Stimulated activated effector memory CD8-positive, alpha-beta T cell treated with anti-CD3 and anti-CD28 coated beads, Interleukin-12 subunit alpha, Interleukin-12 subunit beta, amount 100 ng/mL, for 72 hours (primary cell): ENCODE measurements around the gene NUCB2.
"Not testable (repeated sequence)": the region's sequence is repeated elsewhere in the genome, so short reads cannot be mapped to it uniquely, and the experiment has no call there.

ENCODE experiments used
- ATAC-seq: fragments of 150-1000 bp; cut with Tn5 transposase; 2 replicates; pipeline ENCODE4 v1.10.0; 2021
- DNase-seq, 2 donors: peaks; one replicate each; pipeline ENCODE4 v3.0.0; 2021 to 2022; ENCODE audit warnings: low spot score in 2 of 2
- H3K27ac Mint-ChIP-seq: one replicate; pipeline ENCODE4 v1.8.0; 2022; ENCODE audit warnings: mild to moderate bottlenecking, mixed read lengths
- H3K36me3 Mint-ChIP-seq: one replicate; pipeline ENCODE4 v1.8.0; 2022; ENCODE audit warnings: mild to moderate bottlenecking, mixed read lengths
- H3K4me1 Mint-ChIP-seq: one replicate; pipeline ENCODE4 v1.8.0; 2022; ENCODE audit warnings: mixed read lengths
- H3K4me3 Mint-ChIP-seq: one replicate; pipeline ENCODE4 v1.8.0; 2022; ENCODE audit warnings: mild to moderate bottlenecking, mixed read lengths
- H3K9me3 Mint-ChIP-seq: one replicate; pipeline ENCODE4 v1.8.0; 2022; ENCODE audit warnings: mixed read lengths

The NUCB2 gene

GRCh38 chr11:17276236-17277023 is at the start of gene NUCB2:
Gene NUCB2 (plus strand): TSS chr11:17276739. CDS start chr11:17295324, 18,585 bp downstream.
- Mint-ChIP-seq H3K27ac (peak within 1 kb of the TSS; percentile 97), H3K9me3 (no peaks in the 10 kb centered on the region), H3K4me1 (peaks cover 16% of the 10 kb centered on the region), H3K36me3 (peaks cover 11% of the 10 kb centered on the region), H3K4me3 (peak within 1 kb of the TSS; percentile 92)
- DNase-seq (peak; percentile 94 to 96), ATAC-seq (peak; percentile 97)

- ATAC-seq, H3K9me3 Mint-ChIP-seq, H3K4me3 Mint-ChIP-seq, H3K36me3 Mint-ChIP-seq, DNase-seq, H3K27ac Mint-ChIP-seq: not testable (repeated sequence)
- H3K4me1 Mint-ChIP-seq, result peaks cover 20% of the 10 kb centered on the region
Measured at GRCh38 chr11:17228186-17228925, 48.2 kb upstream of the NUCB2 start.

- peaks cover 20% of the 10 kb centered on the region for H3K4me1 Mint-ChIP-seq
- ATAC-seq, result no peak
- no peak overlapping the region for H3K27ac Mint-ChIP-seq
Measured at GRCh38 chr11:17229481-17230152, 46.9 kb upstream of the NUCB2 start.

GRCh38 chr11:17230867-17231851 is 45.4 kb upstream of the NUCB2 start:
- Mint-ChIP-seq H3K27ac (no peak overlapping the region), H3K36me3 (peaks cover 6% of the 10 kb centered on the region), H3K4me1 (peaks cover 20% of the 10 kb centered on the region), H3K9me3 (no peaks in the 10 kb centered on the region), H3K4me3 (no peak overlapping the region)
- ATAC-seq (peak; percentile 97), DNase-seq (peak in 1 of 2 donors; percentile 60)

More at GRCh38 chr11:17229481-17230152, 46.9 kb upstream of the NUCB2 start:
- Mint-ChIP-seq H3K9me3 (no peaks in the 10 kb centered on the region), H3K4me3 (no peak overlapping the region), H3K36me3 (peaks cover 6% of the 10 kb centered on the region)
- DNase-seq, result no peak

GRCh38 chr11:17233101-17233500 is 43.4 kb upstream of the NUCB2 start:
- Mint-ChIP-seq H3K9me3 (no peaks in the 10 kb centered on the region), H3K4me3 (no peak overlapping the region), H3K4me1 (peaks cover 20% of the 10 kb centered on the region), H3K27ac (no peak overlapping the region), H3K36me3 (peaks cover 6% of the 10 kb centered on the region)
- no peak for ATAC-seq
- DNase-seq, result no peak

GRCh38 chr11:17238377-17238776 is 38.2 kb upstream of the NUCB2 start:
- Mint-ChIP-seq H3K4me3 (no peak overlapping the region), H3K27ac (no peak overlapping the region), H3K4me1 (no peaks in the 10 kb centered on the region), H3K9me3 (no peaks in the 10 kb centered on the region), H3K36me3 (no peaks in the 10 kb centered on the region)
- no peak for DNase-seq
- ATAC-seq, result no peak

GRCh38 chr11:17239927-17240326 is 36.6 kb upstream of the NUCB2 start:
- H3K4me1 Mint-ChIP-seq, ATAC-seq, DNase-seq, H3K9me3 Mint-ChIP-seq, H3K27ac Mint-ChIP-seq, H3K4me3 Mint-ChIP-seq, H3K36me3 Mint-ChIP-seq: not testable (repeated sequence)

GRCh38 chr11:17240780-17241179 is 35.8 kb upstream of the NUCB2 start:
- no peaks in the 10 kb centered on the region for H3K9me3 Mint-ChIP-seq
- H3K4me1 Mint-ChIP-seq, result peaks cover 6% of the 10 kb centered on the region
- DNase-seq (no peak), ATAC-seq (no peak)
- no peak overlapping the region for H3K4me3 Mint-ChIP-seq
- H3K27ac Mint-ChIP-seq, result no peak overlapping the region
- peaks cover 7% of the 10 kb centered on the region for H3K36me3 Mint-ChIP-seq

GRCh38 chr11:17242954-17243353 is 33.6 kb upstream of the NUCB2 start:
- H3K27ac Mint-ChIP-seq, H3K4me3 Mint-ChIP-seq: not testable (repeated sequence)

GRCh38 chr11:17244046-17244445 is 32.5 kb upstream of the NUCB2 start:
- ATAC-seq (peak; percentile 95), DNase-seq (peak; percentile 2 to 58)
- peak overlapping the region; percentile 11 for H3K4me3 Mint-ChIP-seq
- no peaks in the 10 kb centered on the region for H3K9me3 Mint-ChIP-seq
- H3K36me3 Mint-ChIP-seq, result peaks cover 7% of the 10 kb centered on the region
- peaks cover 6% of the 10 kb centered on the region for H3K4me1 Mint-ChIP-seq
- no peak overlapping the region for H3K27ac Mint-ChIP-seq

More at GRCh38 chr11:17242954-17243353, 33.6 kb upstream of the NUCB2 start:
- not testable (repeated sequence) for DNase-seq, H3K9me3 Mint-ChIP-seq, H3K36me3 Mint-ChIP-seq, ATAC-seq, H3K4me1 Mint-ChIP-seq

- Mint-ChIP-seq H3K9me3 (no peaks in the 10 kb centered on the region), H3K36me3 (no peaks in the 10 kb centered on the region), H3K27ac (no peak overlapping the region), H3K4me1 (no peaks in the 10 kb centered on the region), H3K4me3 (no peak overlapping the region)
- no peak for DNase-seq
- no peak for ATAC-seq
Measured at GRCh38 chr11:17250561-17251350, 25.8 kb upstream of the NUCB2 start.

GRCh38 chr11:17252704-17253103 is 23.8 kb upstream of the NUCB2 start:
- Mint-ChIP-seq H3K4me1 (peaks cover 10% of the 10 kb centered on the region), H3K27ac (no peak overlapping the region), H3K4me3 (no peak overlapping the region), H3K9me3 (no peaks in the 10 kb centered on the region), H3K36me3 (no peaks in the 10 kb centered on the region)
- peak; percentile 63 for ATAC-seq
- DNase-seq, result no peak

GRCh38 chr11:17256512-17256911 is 20.0 kb upstream of the NUCB2 start:
- ATAC-seq (peak; percentile 93), DNase-seq (no peak)
- Mint-ChIP-seq H3K4me1 (peaks cover 10% of the 10 kb centered on the region), H3K4me3 (no peak overlapping the region), H3K36me3 (no peaks in the 10 kb centered on the region), H3K27ac (no peak overlapping the region), H3K9me3 (no peaks in the 10 kb centered on the region)

GRCh38 chr11:17257196-17257595 is 19.3 kb upstream of the NUCB2 start:
- Mint-ChIP-seq H3K36me3 (no peaks in the 10 kb centered on the region), H3K4me3 (no peak overlapping the region), H3K9me3 (no peaks in the 10 kb centered on the region), H3K27ac (no peak overlapping the region), H3K4me1 (peaks cover 10% of the 10 kb centered on the region)
- peak; percentile 50 for ATAC-seq
- no peak for DNase-seq
